H1 (cell line): Measurements from ENCODE around the gene SLC2A2. TPM values are rescaled to one million over a fixed set of nuclear protein-coding genes. Genes with fewer than 3 reads are reported as not detected.

Experiments
- CTCF ChIA-PET: fragments of 300-600 bp; sonication (Branson Sonifier 250); formaldehyde crosslinking; loops from one replicate; lab custom pipeline; 2021; ENCODE audit not compliant: partially characterized antibody; lab: Charles Lee
- POLR2A ChIA-PET: fragments of 300-600 bp; sonication (Branson Sonifier 250); formaldehyde crosslinking; loops from one replicate; lab custom pipeline; 2021; ENCODE audit warnings: inconsistent platforms; ENCODE audit not compliant: partially characterized antibody; lab: Charles Lee
- DNase-seq, 2 experiments: peaks; one replicate each; pipeline versions ENCODE4 v3.0.0 to v3.0.0-alpha.2; 2010 to 2022; ENCODE audit warnings: low spot score in 2 of 2, low read depth in 1 of 2, mixed read lengths in 1 of 2
- FAIRE-seq: peaks from 2 replicates; lab custom pipeline; 2011; peaks lifted over from hg19 to GRCh38; lab: Jason Lieb, UNC
- H2AFZ ChIP-seq: 2 replicates; pipeline ENCODE4 v1.8.1; 2012; ENCODE audit warnings: low read length, inconsistent platforms
- H2AK5ac ChIP-seq: 2 replicates; pipeline ENCODE4 v1.6.1; 2013; ENCODE audit warnings: low read depth, low read length
- H2BK120ac ChIP-seq: replicated peaks from 2 replicates; pipeline ENCODE3; 2013; ENCODE audit warnings: low read depth, low read length, inconsistent platforms
- H2BK12ac ChIP-seq: 2 replicates; pipeline ENCODE4 v1.6.1; 2013; ENCODE audit warnings: low read depth, low read length
- H2BK15ac ChIP-seq: 2 replicates; pipeline ENCODE4 v1.6.1; 2013; ENCODE audit warnings: low read length
- H2BK20ac ChIP-seq: 2 replicates; pipeline ENCODE4 v1.6.1; 2013; ENCODE audit warnings: low read length
- H2BK5ac ChIP-seq: 2 replicates; pipeline ENCODE4 v1.6.1; 2013; ENCODE audit warnings: low read depth, low read length
- H3K14ac ChIP-seq: 2 replicates; pipeline ENCODE4 v1.6.1; 2013; ENCODE audit warnings: inconsistent platforms; ENCODE audit not compliant: insufficient read length
- H3K18ac ChIP-seq: 2 replicates; pipeline ENCODE4 v1.6.1; 2013; ENCODE audit warnings: low read length; ENCODE audit errors: extremely low read depth
- H3K23ac ChIP-seq: 2 replicates; pipeline ENCODE4 v1.6.1; 2013; ENCODE audit warnings: inconsistent platforms; ENCODE audit not compliant: insufficient read length
- H3K23me2 ChIP-seq: 2 replicates; pipeline ENCODE4 v1.6.1; 2013; ENCODE audit warnings: low read depth, low read length
- H3K27ac ChIP-seq: 2 replicates; pipeline ENCODE4 v1.6.1; 2011; ENCODE audit warnings: low read depth, low read length, inconsistent platforms
- H3K27me3 ChIP-seq, 4 experiments: replicated peaks in 1 of 4; 1 replicate in 1 of 4; 2 replicates in 3 of 4; pipeline versions ENCODE4 v1.6.1 to v1.8.1; 2011 to 2013; ENCODE audit warnings: low read length in 3 of 4, mild to moderate bottlenecking in 3 of 4, inconsistent platforms in 2 of 4, mixed read lengths in 2 of 4, moderate library complexity in 1 of 4; ENCODE audit not compliant: control insufficient read depth in 3 of 4, insufficient read depth in 3 of 4; ENCODE audit errors: extremely low read depth in 1 of 4
- H3K36me3 ChIP-seq, 4 experiments: 2 replicates each; pipeline versions ENCODE4 v1.6.1 to v1.8.1; 2011 to 2013; ENCODE audit warnings: mild to moderate bottlenecking in 4 of 4, low read length in 3 of 4, moderate library complexity in 2 of 4, control low read depth in 1 of 4, inconsistent platforms in 1 of 4; ENCODE audit not compliant: insufficient read depth in 4 of 4, control insufficient read depth in 2 of 4
- H3K4ac ChIP-seq: replicated peaks from 2 replicates; pipeline ENCODE3; 2013; ENCODE audit warnings: low read length, low read depth, mixed read lengths, inconsistent platforms; ENCODE audit not compliant: insufficient read length
- H3K4me1 ChIP-seq, 4 experiments: replicated peaks in 1 of 4; 1 replicate in 1 of 4; 2 replicates in 3 of 4; pipeline versions ENCODE4 v1.6.1 to v1.8.1; 2011 to 2013; ENCODE audit warnings: low read length in 3 of 4, inconsistent platforms in 2 of 4, mixed read lengths in 1 of 4; ENCODE audit not compliant: insufficient read depth in 4 of 4, control insufficient read depth in 3 of 4
- H3K4me2 ChIP-seq, 2 experiments: 2 replicates each; pipeline versions ENCODE4 v1.6.1 to v1.8.1; 2011 to 2013; ENCODE audit warnings: low read depth in 2 of 2, low read length in 2 of 2, control low read depth in 1 of 2, inconsistent platforms in 1 of 2, mild to moderate bottlenecking in 1 of 2; ENCODE audit not compliant: insufficient read depth in 1 of 2
- H3K4me3 ChIP-seq, 4 experiments: fragments of 200-600, 300-600 bp in 1 of 4; sonication (generic), shearing (Covaris generic), sonication (Bioruptor Twin) in 1 of 4; 2 replicates each; pipeline versions ENCODE4 v1.5.1 to v1.8.1; 2011 to 2016; ENCODE audit warnings: low read length in 4 of 4, low read depth in 3 of 4, control low read depth in 2 of 4, inconsistent platforms in 2 of 4, mild to moderate bottlenecking in 2 of 4, mixed read lengths in 1 of 4, moderate library complexity in 1 of 4; ENCODE audit not compliant: insufficient read depth in 2 of 4; ENCODE audit errors: extremely low read depth in 1 of 4
- H3K56ac ChIP-seq: replicated peaks from 2 replicates; pipeline ENCODE3; 2013; ENCODE audit warnings: low read depth, mild to moderate bottlenecking, mixed read lengths, low read length, inconsistent platforms; ENCODE audit not compliant: insufficient read length
- H3K79me1 ChIP-seq: 2 replicates; pipeline ENCODE4 v1.6.1; 2013; ENCODE audit warnings: low read depth, low read length, control low read depth
- H3K79me2 ChIP-seq, 2 experiments: 2 replicates each; pipeline versions ENCODE4 v1.6.1 to v1.8.1; 2012 to 2013; ENCODE audit warnings: low read length in 2 of 2, mild to moderate bottlenecking in 2 of 2, inconsistent platforms in 1 of 2; ENCODE audit not compliant: insufficient read depth in 2 of 2, control insufficient read depth in 1 of 2
- H3K9ac ChIP-seq, 4 experiments: replicated peaks in 1 of 4; 1 replicate in 1 of 4; 2 replicates in 3 of 4; pipeline versions ENCODE4 v1.6.1 to v1.8.1; 2011 to 2013; ENCODE audit warnings: low read depth in 3 of 4, low read length in 3 of 4, control low read depth in 2 of 4, mild to moderate bottlenecking in 2 of 4, moderate library complexity in 2 of 4, inconsistent platforms in 1 of 4; ENCODE audit errors: extremely low read depth in 1 of 4
- H3K9me3 ChIP-seq, 2 experiments: 2 replicates each; pipeline versions ENCODE4 v1.6.1 to v1.8.1; 2012 to 2013; ENCODE audit warnings: mild to moderate bottlenecking in 2 of 2, moderate library complexity in 2 of 2, control low read depth in 1 of 2, inconsistent platforms in 1 of 2, low read depth in 1 of 2, low read length in 1 of 2, mixed read lengths in 1 of 2; ENCODE audit not compliant: insufficient read depth in 2 of 2
- H4K20me1 ChIP-seq, 2 experiments: replicated peaks in 1 of 2; 2 replicates each; pipeline versions ENCODE3 to v1.8.1; 2011 to 2013; ENCODE audit warnings: inconsistent platforms in 2 of 2, low read length in 2 of 2, mild to moderate bottlenecking in 1 of 2; ENCODE audit not compliant: insufficient read depth in 2 of 2, control insufficient read depth in 1 of 2
- H4K5ac ChIP-seq: 2 replicates; pipeline ENCODE4 v1.6.1; 2013; ENCODE audit warnings: low read length, low read depth, mixed read lengths, inconsistent platforms; ENCODE audit not compliant: insufficient read length
- H4K8ac ChIP-seq: 2 replicates; pipeline ENCODE4 v1.8.0; 2013; ENCODE audit warnings: mild to moderate bottlenecking, moderate library complexity, low read length, inconsistent platforms; ENCODE audit not compliant: insufficient read depth; ENCODE audit errors: extremely low read depth
- H4K91ac ChIP-seq: replicated peaks from 2 replicates; pipeline ENCODE3; 2013; ENCODE audit warnings: low read length, mixed read lengths, inconsistent platforms; ENCODE audit not compliant: insufficient read length
- BACH1 ChIP-seq: IDR thresholded peaks from 2 replicates; pipeline ENCODE4 v1.6.1; 2012; ENCODE audit warnings: low read length, improper control_type of control experiment
- BRCA1 ChIP-seq: IDR thresholded peaks from 2 replicates; pipeline ENCODE4 v1.6.1; 2012; ENCODE audit warnings: low read depth, low read length, improper control_type of control experiment
- CBX8 ChIP-seq: fragments of 300-800, 300-1000 bp; sonication (generic); IDR thresholded peaks from 2 replicates; pipeline ENCODE4 v1.7.1; 2016; ENCODE audit warnings: low read depth, low read length, borderline replicate concordance
- CREB1 ChIP-seq: IDR thresholded peaks from 2 replicates; pipeline ENCODE4 v1.6.1; 2012; ENCODE audit warnings: inconsistent platforms
- EGR1 ChIP-seq: IDR thresholded peaks from 2 replicates; pipeline ENCODE4 v1.6.1; 2011; ENCODE audit warnings: low read depth, low read length, borderline replicate concordance
- GTF2F1 ChIP-seq: IDR thresholded peaks from 2 replicates; pipeline ENCODE4 v1.6.1; 2012; ENCODE audit warnings: low read depth, low read length, improper control_type of control experiment, borderline replicate concordance
- HDAC6 ChIP-seq: IDR thresholded peaks from one replicate; pipeline ENCODE4 v1.7.1; 2012; ENCODE audit warnings: low read depth, mild to moderate bottlenecking, inconsistent platforms, low read length, moderate library complexity
- KDM4A ChIP-seq: IDR thresholded peaks from one replicate; pipeline ENCODE4 v1.7.1; 2012; ENCODE audit warnings: low read depth, mild to moderate bottlenecking, moderate library complexity, low read length, inconsistent platforms; ENCODE audit not compliant: severe bottlenecking
- POU5F1 ChIP-seq: IDR thresholded peaks from 2 replicates; pipeline ENCODE4 v1.6.1; 2011; ENCODE audit warnings: low read depth, mild to moderate bottlenecking, low read length, moderate library complexity
- RAD21 ChIP-seq, 2 experiments: IDR thresholded peaks in 1 of 2; conservative IDR thresholded peaks in 1 of 2; 2 replicates each; pipeline ENCODE4 v1.6.1; 2011; ENCODE audit warnings: low read depth in 2 of 2, low read length in 2 of 2, improper control_type of control experiment in 1 of 2, inconsistent platforms in 1 of 2, mild to moderate bottlenecking in 1 of 2, moderate library complexity in 1 of 2
- RNF2 ChIP-seq: fragments of 200-900, 300-1000 bp; sonication (generic); IDR thresholded peaks from 2 replicates; pipeline ENCODE4 v1.7.1; 2016; ENCODE audit warnings: borderline replicate concordance, low read depth, mild to moderate bottlenecking, antibody characterized with exemption, low read length; ENCODE audit not compliant: poor library complexity, severe bottlenecking; ENCODE audit errors: missing control alignments
- SIX5 ChIP-seq: IDR thresholded peaks from 2 replicates; pipeline ENCODE4 v1.6.1; 2011; ENCODE audit warnings: mild to moderate bottlenecking, low read depth, low read length
- TAF1 ChIP-seq: IDR thresholded peaks from 2 replicates; pipeline ENCODE4 v1.6.1; 2011; ENCODE audit warnings: mild to moderate bottlenecking, low read depth, low read length
- TEAD4 ChIP-seq: IDR thresholded peaks from 2 replicates; pipeline ENCODE4 v1.6.1; 2012; ENCODE audit warnings: low read depth, low read length, inconsistent platforms, mixed read lengths
- YY1 ChIP-seq: IDR thresholded peaks from 2 replicates; pipeline ENCODE4 v1.6.1; 2011; ENCODE audit warnings: low read depth, mild to moderate bottlenecking, low read length
- WGBS, 2 experiments: shearing (Covaris generic) in 1 of 2; methylation state at CpG; one replicate each; pipeline versions ENCODE4 v1.1.6 to v1.1.7; 2013 to 2015; ENCODE audit warnings: low lambda C conversion rate in 2 of 2, mixed read lengths in 2 of 2, inconsistent platforms in 1 of 2, low coverage in 1 of 2, missing lambda C conversion rate in 1 of 2; ENCODE audit not compliant: insufficient replicate concordance in 2 of 2, insufficient coverage in 1 of 2, insufficient read length in 1 of 2; ENCODE audit errors: extremely low coverage in 1 of 2, missing lambda C conversion rate in 1 of 2; 5-methylcytosine and 5-hydroxymethylcytosine counted together
- polyA plus RNA-seq, 7 experiments: library from polyadenylated mRNA; depleted of rRNA in 3 of 7; stranded (reverse) in 5 of 7; unstranded in 2 of 7; fragments of >200 nt in 5 of 7; fragments of 200-250 nt in 2 of 7; gene quantifications; 1 replicate in 5 of 7; 2 replicates in 1 of 7; 4 replicates in 1 of 7; pipeline versions ENCODE4 v1.2.1 to v1.2.3, GENCODE V29; 2011 to 2013; ENCODE audit warnings: missing spikeins in 2 of 7, mixed read lengths in 2 of 7
- total RNA-seq: library from RNA; stranded (reverse); fragmentation: NEBNext Ultra II Directional; extraction: Animal tissue kit (Norgen Biotek cat#: 25700); gene quantifications from 2 replicates; pipeline ENCODE4 v1.2.1, GENCODE V29; 2021

SLC2A2 gene
- total and polyA plus RNA-seq, 2 of the 8 experiments (the other 6 are each of a cell fraction or from before 2014, with no cell fraction given) = not detected

DNA sequence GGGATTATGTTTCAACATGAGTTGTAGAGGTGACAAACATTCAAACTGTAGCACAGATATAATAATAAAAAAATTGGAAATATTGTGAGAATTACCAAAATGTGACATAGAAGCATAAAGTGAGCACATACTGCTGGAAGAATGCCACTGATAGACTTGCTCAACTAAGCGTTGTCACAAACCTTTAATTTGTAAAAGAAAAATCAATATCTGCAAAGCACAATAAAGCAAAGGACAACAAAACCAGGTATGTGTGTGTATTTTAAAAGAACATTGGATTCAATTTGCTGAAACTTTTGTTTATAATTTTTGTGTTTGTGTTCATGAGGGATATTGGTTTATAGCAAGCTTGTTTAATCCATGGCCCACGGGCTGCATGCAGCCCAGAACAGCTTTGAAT is 77.3 kb downstream of the SLC2A2 start:
- Histone ChIP-seq H4K8ac (no peak overlapping the region), H2BK20ac (no peak overlapping the region), H2BK5ac (no peak overlapping the region), H3K4me2 (no peak overlapping the region), H2AFZ (no peak overlapping the region), H4K5ac (no peak overlapping the region), H2BK12ac (no peak overlapping the region), H4K91ac (no peak overlapping the region), H3K27ac (no peak overlapping the region), H3K4me1 (peaks cover 0 to 4% (median 0%) of the 10 kb centered on the region in 4 experiments; a peak in 1 of 7 replicates), H3K23ac (no peak overlapping the region), H3K14ac (no peak overlapping the region), H3K23me2 (no peaks in the 10 kb centered on the region), H3K18ac (no peak overlapping the region), H3K56ac (no peak overlapping the region), H3K36me3 (no peaks in the 10 kb centered on the region; a peak in 1 of 8 replicates), H3K9ac (no peak overlapping the region), H3K79me2 (no peaks in the 10 kb centered on the region), H4K20me1 (no peaks in the 10 kb centered on the region), H3K79me1 (no peaks in the 10 kb centered on the region), H3K27me3 (no peaks in the 10 kb centered on the region), H3K4me3 (no peak overlapping the region), H2AK5ac (no peak overlapping the region), H2BK15ac (no peak overlapping the region), H3K9me3 (peaks cover 12% of the 10 kb centered on the region in 2 experiments; a peak in 3 of 4 replicates), H3K4ac (no peak overlapping the region), H2BK120ac (no peak overlapping the region)
- DNase-seq = no peak
- ChIA-PET CTCF (no interaction called here), POLR2A (no interaction called here)
- 93% methylated on average over 2 of the region's 2 CpGs; no CpG with 5 or more reads in 1 of the 2 experiments for WGBS, 2 experiments
- FAIRE-seq = no peak
- TF ChIP-seq BRCA1 (no peak), RAD21 (IDR thresholded peaks at IDR 0.05 in 1 of 2, conservative IDR thresholded peaks at IDR 0.05 in 1 of 2; ENCODE audit: low read depth in 2 of 2, low read length in 2 of 2) (no peak), GTF2F1 (no peak), KDM4A (no peak), CREB1 (no peak), TAF1 (no peak), YY1 (no peak), POU5F1 (no peak), BACH1 (no peak), SIX5 (no peak), CBX8 (no peak), HDAC6 (no peak), EGR1 (no peak), TEAD4 (no peak), RNF2 (no peak)
